Activated naive CD8-positive, alpha-beta T cell treated with anti-CD3 and anti-CD28 coated beads, Interleukin-2, amount 10 ng/mL, durations not matched to agents 7 days and 5 days (primary cell): ENCODE data around the gene GRIN2A. TPM values are rescaled to one million over a fixed set of nuclear protein-coding genes. Genes with fewer than 3 reads are reported as not detected.

Experiments
- ATAC-seq: fragments of 150-1000 bp; cut with Tn5 transposase; one replicate; pipeline ENCODE4 v1.10.0; 2021; ENCODE audit warnings: low read depth, moderate library complexity
- POLR2A ChIA-PET: fragments of 350-600 bp; sonication (Branson Sonifier 250); formaldehyde crosslinking; loops from one replicate; lab custom pipeline; 2021; ENCODE audit warnings: antibody characterized with exemption; lab: Charles Lee
- DNase-seq: peaks from one replicate; pipeline ENCODE4 v3.0.0; 2021
- H3K27ac Mint-ChIP-seq: one replicate; pipeline ENCODE4 v1.8.0; 2022; ENCODE audit warnings: mild to moderate bottlenecking, mixed read lengths
- H3K27me3 Mint-ChIP-seq: one replicate; pipeline ENCODE4 v1.8.0; 2022; ENCODE audit warnings: mild to moderate bottlenecking, moderate library complexity, mixed read lengths
- H3K36me3 Mint-ChIP-seq: one replicate; pipeline ENCODE4 v1.8.0; 2021; ENCODE audit warnings: mild to moderate bottlenecking, mixed read lengths
- H3K4me1 Mint-ChIP-seq: one replicate; pipeline ENCODE4 v1.8.0; 2021; ENCODE audit warnings: mixed read lengths
- H3K4me3 Mint-ChIP-seq: one replicate; pipeline ENCODE4 v1.8.0; 2022; ENCODE audit warnings: mild to moderate bottlenecking, moderate library complexity, mixed read lengths
- H3K9me3 Mint-ChIP-seq: one replicate; pipeline ENCODE4 v1.8.0; 2021; ENCODE audit warnings: mixed read lengths
- total RNA-seq, 2 experiments: library from RNA; stranded (reverse); gene quantifications; one replicate each; pipeline ENCODE4 v1.2.3, GENCODE V29; 2021

The GRIN2A gene
- total RNA-seq, 2 experiments from 2014 or later, result not detected

DNA sequence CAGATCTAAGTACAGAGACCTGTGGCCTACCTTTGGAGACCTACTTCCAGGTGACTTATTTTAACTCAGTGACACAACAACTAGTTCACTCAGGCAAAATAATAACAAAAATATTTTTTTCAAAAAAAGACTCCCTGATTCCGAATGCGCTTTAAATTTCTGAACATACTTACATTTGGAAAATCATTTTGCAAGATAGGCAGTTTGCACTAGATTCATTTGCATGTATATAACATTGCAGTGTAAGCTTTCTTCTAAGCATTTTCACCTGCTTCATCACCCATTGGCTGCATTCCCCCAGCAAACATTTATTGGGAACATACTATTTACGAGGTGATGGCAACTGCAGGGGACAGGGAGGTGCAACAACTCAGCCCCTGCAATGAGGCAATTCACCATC is 166.8 kb downstream of the GRIN2A start:
- DNase-seq (no peak), ATAC-seq (no peak)
- Mint-ChIP-seq H3K36me3 (no peaks in the 10 kb centered on the region), H3K4me1 (no peaks in the 10 kb centered on the region), H3K4me3 (no peak overlapping the region), H3K27me3 (no peaks in the 10 kb centered on the region), H3K27ac (no peak overlapping the region), H3K9me3 (no peaks in the 10 kb centered on the region)
- POLR2A ChIA-PET, result no interaction called here

DNA sequence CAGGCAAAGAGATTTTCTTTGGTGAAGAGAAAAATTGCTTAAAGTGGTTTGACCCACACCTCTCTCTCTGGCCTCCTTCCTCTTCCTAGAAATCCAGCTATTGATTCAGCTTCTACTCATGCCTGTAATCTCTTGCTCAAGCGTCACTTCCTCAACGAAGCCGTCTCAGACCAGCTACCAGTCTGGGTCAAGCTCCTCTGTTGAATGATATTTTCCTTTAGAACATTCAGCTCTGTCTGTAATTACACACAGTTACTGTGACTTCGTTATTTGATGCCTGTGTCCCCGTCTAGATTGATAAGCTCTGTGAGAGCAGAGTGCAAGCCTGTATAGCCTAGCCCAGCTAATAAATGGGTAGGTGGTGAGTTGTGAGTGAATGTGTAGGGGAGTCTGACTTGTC is 168.5 kb downstream of the GRIN2A start:
- Mint-ChIP-seq H3K36me3 (no peaks in the 10 kb centered on the region), H3K4me3 (no peak overlapping the region), H3K27ac (no peak overlapping the region), H3K27me3 (no peaks in the 10 kb centered on the region), H3K4me1 (no peaks in the 10 kb centered on the region), H3K9me3 (no peaks in the 10 kb centered on the region)
- DNase-seq, result no peak
- POLR2A ChIA-PET, result no interaction called here
- ATAC-seq, result no peak

DNA sequence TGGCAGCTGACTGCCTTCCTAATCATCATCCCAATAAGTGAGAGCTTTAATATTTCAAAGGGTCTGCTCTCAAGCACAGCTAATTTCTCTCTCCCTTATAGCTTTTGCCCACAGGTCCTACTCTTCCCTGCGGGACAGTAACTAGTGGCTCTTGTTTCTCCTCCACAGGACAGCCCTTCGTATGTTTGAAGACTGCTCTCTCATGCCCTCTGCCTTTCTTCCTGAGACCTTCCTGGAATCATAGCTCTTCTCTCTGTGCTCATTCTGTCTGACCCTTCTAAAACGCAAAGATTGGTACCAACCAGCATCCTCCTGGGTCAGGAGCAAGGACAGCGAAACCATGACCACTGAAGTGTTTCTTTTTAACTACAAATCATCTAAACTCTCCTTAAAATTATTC is 168.9 kb downstream of the GRIN2A start:
- POLR2A ChIA-PET, result no interaction called here
- Mint-ChIP-seq H3K4me1 (no peaks in the 10 kb centered on the region), H3K27ac (no peak overlapping the region), H3K4me3 (no peak overlapping the region), H3K36me3 (no peaks in the 10 kb centered on the region), H3K9me3 (no peaks in the 10 kb centered on the region), H3K27me3 (no peaks in the 10 kb centered on the region)
- DNase-seq, result no peak
- ATAC-seq, result no peak

DNA sequence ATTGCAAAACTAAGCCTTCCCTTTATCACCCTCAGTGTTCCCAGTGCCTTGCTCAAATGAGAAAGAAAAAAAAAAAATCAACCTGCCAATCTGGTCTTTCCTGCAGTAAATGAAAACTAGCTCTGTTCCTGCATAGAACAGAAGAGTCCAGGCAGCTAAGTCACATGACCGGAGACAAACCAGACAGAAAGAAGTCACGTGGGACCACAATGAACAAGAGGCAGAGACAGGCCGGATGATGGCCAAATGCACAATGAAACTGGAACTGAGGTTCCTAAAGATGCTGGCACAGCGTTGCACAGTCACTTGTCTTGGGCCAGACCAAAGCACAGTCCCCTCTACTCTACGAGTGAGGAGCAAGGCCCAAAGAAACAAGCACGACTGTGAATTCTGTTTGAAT is 172.5 kb downstream of the GRIN2A start:
- Mint-ChIP-seq H3K4me3 (no peak overlapping the region), H3K27ac (no peak overlapping the region), H3K4me1 (no peaks in the 10 kb centered on the region), H3K36me3 (no peaks in the 10 kb centered on the region), H3K9me3 (peaks cover 2% of the 10 kb centered on the region), H3K27me3 (no peaks in the 10 kb centered on the region)
- POLR2A ChIA-PET, result no interaction called here
- DNase-seq (no peak), ATAC-seq (no peak)

DNA sequence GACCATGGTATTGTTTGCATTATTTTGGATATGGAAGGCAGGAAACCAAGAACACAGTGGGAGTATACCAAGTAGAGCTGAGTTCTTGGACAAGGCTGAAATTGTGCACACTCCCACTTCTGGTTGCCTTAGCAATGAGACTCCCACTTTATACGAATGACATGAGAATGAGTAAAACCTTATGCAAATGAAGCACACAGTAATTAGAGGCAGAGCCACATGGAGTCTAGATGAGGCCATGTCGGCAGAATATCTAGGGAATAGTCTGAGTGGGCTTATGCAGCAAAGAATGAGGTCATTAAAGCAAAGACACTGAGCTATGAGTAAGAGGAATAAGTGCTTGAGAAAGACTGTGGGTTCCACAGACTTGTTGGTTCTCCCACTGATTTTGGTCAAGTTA is 178.7 kb downstream of the GRIN2A start:
- no peaks in the 10 kb centered on the region for H3K27me3 Mint-ChIP-seq
- no peak for DNase-seq
- POLR2A ChIA-PET, result no interaction called here
- peaks cover 4% of the 10 kb centered on the region for H3K9me3 Mint-ChIP-seq
- H3K27ac Mint-ChIP-seq, result no peak overlapping the region
- H3K36me3 Mint-ChIP-seq, result no peaks in the 10 kb centered on the region
- no peaks in the 10 kb centered on the region for H3K4me1 Mint-ChIP-seq
- H3K4me3 Mint-ChIP-seq, result no peak overlapping the region
- ATAC-seq, result no peak

DNA sequence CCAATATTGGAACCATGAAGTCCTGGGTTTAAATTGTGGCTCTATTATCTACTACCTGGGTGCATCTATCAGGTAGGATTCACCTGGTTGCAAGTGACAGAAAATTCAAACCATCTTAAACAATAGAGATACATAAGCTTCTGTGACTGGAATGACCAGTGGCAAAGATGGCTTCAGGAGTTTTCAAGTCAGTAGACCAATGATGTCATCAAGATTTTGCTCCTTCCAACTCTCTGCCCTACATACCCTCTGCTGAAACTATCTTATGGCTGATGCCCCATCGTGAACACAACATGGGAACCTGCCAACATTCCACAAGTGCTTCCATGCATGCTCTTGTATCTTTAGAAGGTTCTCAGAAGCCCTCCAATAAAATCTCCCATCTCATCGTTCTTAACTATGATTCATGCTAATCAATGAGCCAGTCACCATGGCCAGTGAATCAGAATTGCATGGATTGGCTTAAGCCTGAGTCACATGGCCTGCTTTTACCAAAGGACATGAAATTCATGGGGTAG is 180.9 kb downstream of the GRIN2A start:
- H3K9me3 Mint-ChIP-seq, result peaks cover 8% of the 10 kb centered on the region
- no peak for ATAC-seq
- H3K4me1 Mint-ChIP-seq, result no peaks in the 10 kb centered on the region
- no peaks in the 10 kb centered on the region for H3K27me3 Mint-ChIP-seq
- H3K4me3 Mint-ChIP-seq, result no peak overlapping the region
- no peaks in the 10 kb centered on the region for H3K36me3 Mint-ChIP-seq
- no peak for DNase-seq
- POLR2A ChIA-PET, result no interaction called here
- H3K27ac Mint-ChIP-seq, result no peak overlapping the region

DNA sequence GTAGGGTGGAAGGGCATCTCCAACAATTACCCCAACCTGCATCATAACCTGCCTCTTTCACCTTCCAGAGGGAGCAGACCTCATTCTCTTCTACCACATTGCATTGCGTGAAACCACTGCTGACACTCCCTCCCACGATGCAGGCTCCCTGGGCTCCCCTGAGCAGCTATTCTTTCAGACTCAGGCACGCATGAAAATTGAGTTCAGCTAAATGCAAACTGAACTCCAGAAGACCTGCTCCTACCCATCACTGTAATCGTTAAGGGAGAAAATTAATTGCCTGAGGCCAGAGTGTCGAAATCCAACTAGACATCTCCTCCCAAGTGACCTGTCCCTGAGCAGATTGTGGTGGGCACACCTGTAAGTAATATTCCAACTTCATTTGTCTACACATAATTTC is 186.0 kb downstream of the GRIN2A start:
- Mint-ChIP-seq H3K36me3 (no peaks in the 10 kb centered on the region), H3K27ac (no peak overlapping the region), H3K4me3 (no peak overlapping the region), H3K4me1 (no peaks in the 10 kb centered on the region), H3K27me3 (no peaks in the 10 kb centered on the region), H3K9me3 (peaks cover 4% of the 10 kb centered on the region)
- POLR2A ChIA-PET, result no interaction called here
- ATAC-seq (no peak), DNase-seq (no peak)

DNA sequence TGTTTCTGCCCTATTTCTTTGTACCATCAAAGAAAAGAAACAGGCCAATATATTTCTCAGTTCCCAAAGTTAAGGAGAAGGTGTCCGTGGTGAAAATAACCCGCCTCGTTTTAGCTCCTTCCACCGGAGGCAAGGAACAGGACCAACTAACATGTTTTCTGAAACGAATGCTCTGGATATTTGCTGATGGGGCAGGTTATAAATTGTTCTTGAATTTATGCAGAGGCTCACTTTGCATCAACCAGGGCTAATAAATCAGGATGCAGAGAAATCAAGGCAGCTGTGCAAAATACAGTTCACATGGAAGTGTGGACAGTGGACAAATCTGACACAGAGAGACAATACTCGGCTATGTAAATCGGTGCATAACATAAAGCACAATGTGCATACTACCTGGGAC is 189.8 kb downstream of the GRIN2A start:
- no peak overlapping the region for H3K4me3 Mint-ChIP-seq
- H3K9me3 Mint-ChIP-seq, result peaks cover 2% of the 10 kb centered on the region
- POLR2A ChIA-PET, result no interaction called here
- no peaks in the 10 kb centered on the region for H3K4me1 Mint-ChIP-seq
- no peaks in the 10 kb centered on the region for H3K36me3 Mint-ChIP-seq
- H3K27ac Mint-ChIP-seq, result no peak overlapping the region
- DNase-seq (no peak), ATAC-seq (no peak)
- peaks cover 2% of the 10 kb centered on the region for H3K27me3 Mint-ChIP-seq

DNA sequence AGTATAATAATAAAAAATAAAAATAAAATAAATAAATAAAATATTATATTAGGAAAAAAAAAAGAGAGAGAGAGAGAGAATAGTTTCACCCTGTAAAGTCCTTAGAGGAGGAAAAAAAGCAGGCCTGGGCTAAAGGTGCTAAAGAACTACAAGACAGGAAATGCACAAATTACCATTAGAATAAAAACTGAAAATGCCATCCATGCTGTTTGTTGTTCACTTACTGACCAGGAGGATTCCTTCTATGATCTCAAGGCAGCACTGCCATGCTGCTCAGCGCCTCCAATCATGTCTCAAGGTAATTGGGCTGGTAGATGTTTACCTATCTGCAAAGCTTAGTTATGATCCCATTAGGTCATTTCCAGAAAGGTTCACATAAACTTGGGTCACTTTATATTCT is 201.2 kb downstream of the GRIN2A start:
- Mint-ChIP-seq H3K9me3 (peaks cover 9% of the 10 kb centered on the region), H3K27ac (no peak overlapping the region), H3K4me3 (no peak overlapping the region), H3K27me3 (peaks cover 2% of the 10 kb centered on the region), H3K36me3 (no peaks in the 10 kb centered on the region), H3K4me1 (no peaks in the 10 kb centered on the region)
- DNase-seq (no peak), ATAC-seq (no peak)
- POLR2A ChIA-PET, result no interaction called here

DNA sequence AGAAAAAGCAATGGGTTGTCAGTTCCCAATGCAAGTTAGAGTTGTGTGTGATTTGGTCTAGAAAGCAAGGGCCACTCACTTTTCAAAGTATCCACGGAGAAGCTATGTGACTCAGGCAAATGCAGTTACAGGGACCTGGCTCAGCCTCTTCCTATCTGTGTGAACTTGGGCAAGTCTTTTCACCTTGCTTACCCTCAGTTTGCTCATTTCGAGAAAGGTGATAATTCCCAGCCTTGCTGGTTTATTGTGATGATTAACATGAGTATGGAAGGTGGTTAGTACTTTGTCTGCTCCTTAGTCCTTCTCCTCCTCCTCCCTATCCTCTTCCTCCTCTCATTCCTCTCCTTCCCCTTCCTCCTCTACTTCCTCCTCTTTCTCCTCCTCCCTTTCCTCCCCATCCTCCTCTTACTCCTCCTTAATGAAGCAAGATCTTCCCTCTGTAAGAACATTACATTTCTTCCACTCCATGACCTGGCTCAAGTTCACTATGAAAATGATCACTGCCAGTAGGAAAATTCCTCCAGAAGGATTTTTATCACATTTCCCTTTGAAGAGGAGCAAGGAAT is 204.0 kb downstream of the GRIN2A start:
- H3K9me3 Mint-ChIP-seq, result no peaks in the 10 kb centered on the region
- ATAC-seq (no peak), DNase-seq (no peak)
- H3K4me3 Mint-ChIP-seq, result no peak overlapping the region
- POLR2A ChIA-PET, result no interaction called here
- no peaks in the 10 kb centered on the region for H3K4me1 Mint-ChIP-seq
- no peak overlapping the region for H3K27ac Mint-ChIP-seq
- H3K36me3 Mint-ChIP-seq, result no peaks in the 10 kb centered on the region
- H3K27me3 Mint-ChIP-seq, result no peaks in the 10 kb centered on the region

DNA sequence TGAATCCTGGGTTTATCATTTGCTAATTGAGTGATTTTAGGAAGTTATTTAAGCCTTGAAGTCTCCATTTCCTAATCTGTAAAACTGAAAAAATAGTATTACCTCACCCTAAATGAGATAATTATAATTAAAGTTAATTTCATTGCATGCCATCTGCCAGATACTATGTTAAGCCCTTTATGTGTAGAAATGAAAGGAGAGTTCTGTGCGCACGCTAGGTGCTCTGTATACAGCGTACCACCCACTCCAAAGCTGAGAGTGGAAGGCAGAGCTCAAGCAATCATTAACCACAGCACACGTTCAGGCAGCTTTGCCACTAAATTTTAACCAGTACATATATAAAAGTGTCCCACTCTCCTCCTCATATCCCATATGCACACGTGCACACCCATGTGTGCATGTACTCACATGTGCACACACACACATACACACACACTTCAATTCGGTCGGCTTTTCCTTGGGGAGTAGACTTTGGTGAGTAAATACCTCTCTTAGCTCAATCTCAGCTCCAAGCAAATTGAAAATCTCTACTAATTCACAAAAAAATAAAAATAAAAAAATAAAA is 204.8 kb downstream of the GRIN2A start:
- H3K36me3 Mint-ChIP-seq, result no peaks in the 10 kb centered on the region
- POLR2A ChIA-PET, result no interaction called here
- no peak overlapping the region for H3K27ac Mint-ChIP-seq
- DNase-seq, result no peak
- ATAC-seq, result no peak
- H3K4me3 Mint-ChIP-seq, result no peak overlapping the region
- no peaks in the 10 kb centered on the region for H3K9me3 Mint-ChIP-seq
- H3K4me1 Mint-ChIP-seq, result no peaks in the 10 kb centered on the region
- no peaks in the 10 kb centered on the region for H3K27me3 Mint-ChIP-seq

DNA sequence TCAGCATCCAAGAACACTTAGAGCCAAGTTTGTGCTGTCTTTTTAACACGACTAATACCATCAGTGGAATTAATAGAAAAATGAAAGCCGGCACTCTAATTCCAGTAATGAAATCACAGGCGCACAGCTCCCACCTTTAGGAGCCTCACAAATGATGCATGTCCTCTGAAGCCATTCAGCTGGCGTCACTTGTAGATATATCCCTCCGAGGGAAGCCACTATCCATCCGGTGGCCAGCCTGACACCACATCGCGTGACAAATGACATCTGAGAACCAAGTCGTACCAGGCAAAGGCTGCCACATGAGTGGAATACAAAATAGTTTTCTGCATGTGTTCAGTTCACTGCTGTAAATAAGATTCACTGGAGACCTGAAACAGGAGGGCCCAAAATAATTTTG is 205.6 kb downstream of the GRIN2A start:
- POLR2A ChIA-PET, result no interaction called here
- no peak overlapping the region for H3K4me3 Mint-ChIP-seq
- H3K27ac Mint-ChIP-seq, result no peak overlapping the region
- no peaks in the 10 kb centered on the region for H3K9me3 Mint-ChIP-seq
- no peaks in the 10 kb centered on the region for H3K36me3 Mint-ChIP-seq
- no peak for ATAC-seq
- H3K4me1 Mint-ChIP-seq, result no peaks in the 10 kb centered on the region
- no peaks in the 10 kb centered on the region for H3K27me3 Mint-ChIP-seq
- DNase-seq, result no peak

DNA sequence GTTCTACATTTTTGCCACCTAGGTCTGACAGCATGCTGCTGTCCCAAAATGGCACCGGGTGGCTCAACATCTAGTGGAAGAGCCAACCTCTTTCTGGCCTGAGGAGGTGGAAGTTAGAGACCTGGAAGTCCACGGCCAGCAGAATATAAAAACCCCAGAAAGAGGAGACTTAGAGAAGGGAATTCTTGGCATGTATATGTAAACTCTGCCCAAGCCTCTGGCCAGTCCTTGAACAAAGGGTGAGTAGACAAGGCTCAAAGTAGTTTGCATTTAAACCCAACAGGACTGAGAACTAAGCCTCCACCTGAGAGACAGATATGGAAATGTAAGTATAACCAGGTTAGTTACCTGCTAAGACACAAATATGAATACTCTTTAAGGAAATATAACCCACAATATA is 210.3 kb downstream of the GRIN2A start:
- Mint-ChIP-seq H3K9me3 (peaks cover 5% of the 10 kb centered on the region), H3K27me3 (no peaks in the 10 kb centered on the region), H3K36me3 (no peaks in the 10 kb centered on the region), H3K4me1 (no peaks in the 10 kb centered on the region), H3K4me3 (no peak overlapping the region), H3K27ac (no peak overlapping the region)
- DNase-seq (no peak), ATAC-seq (no peak)
- POLR2A ChIA-PET, result no interaction called here

DNA sequence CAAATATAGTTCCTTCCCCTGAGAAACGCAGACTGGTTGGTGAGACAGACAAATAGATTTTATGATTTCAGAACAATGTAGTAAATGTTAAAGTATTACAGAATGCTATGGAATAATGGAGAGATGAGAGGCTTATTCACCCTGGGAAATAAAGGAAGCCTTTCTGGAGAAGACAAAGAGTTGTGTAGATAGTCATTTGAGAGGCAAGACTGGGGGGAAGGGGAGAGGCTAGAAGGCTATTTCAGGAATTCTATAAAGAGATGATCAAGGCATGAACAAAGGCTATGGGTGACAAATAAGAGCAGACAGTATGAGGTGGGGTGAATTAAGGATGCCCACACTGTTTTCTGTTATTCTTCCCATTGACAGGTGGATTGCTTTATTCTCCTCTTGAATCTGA is 211.4 kb downstream of the GRIN2A start:
- H3K36me3 Mint-ChIP-seq, result no peaks in the 10 kb centered on the region
- DNase-seq (no peak), ATAC-seq (no peak)
- POLR2A ChIA-PET, result no interaction called here
- H3K4me1 Mint-ChIP-seq, result no peaks in the 10 kb centered on the region
- no peak overlapping the region for H3K27ac Mint-ChIP-seq
- H3K9me3 Mint-ChIP-seq, result peaks cover 6% of the 10 kb centered on the region
- no peaks in the 10 kb centered on the region for H3K27me3 Mint-ChIP-seq
- H3K4me3 Mint-ChIP-seq, result no peak overlapping the region
